ENCODE measurements around the gene TXNDC2.

- TF ChIP-seq CTCF (IDR thresholded peaks at IDR 0.05 in 4 of 5, conservative IDR thresholded peaks at IDR 0.05 in 1 of 5) (no peak), POLR2A (IDR thresholded peaks at IDR 0.05) (no peak)
Measured at GRCh38 chr18:9926223-9926894, 40.6 kb downstream of the TXNDC2 start.
